Psoas muscle (tissue), 8 donors: ENCODE results near the gene GALR3. TPM values are rescaled to one million over a fixed set of nuclear protein-coding genes. Genes with fewer than 3 reads are reported as not detected.
"Not testable (repeated sequence)": the region's sequence is repeated elsewhere in the genome, so short reads cannot be mapped to it uniquely, and the experiment has no call there.

ENCODE experiments used
- ATAC-seq, 4 donors: fragments of 200-7000 bp; cut with Tn5 transposase; one replicate each; pipeline ENCODE4 v1.9.1; 2020; ENCODE audit warnings: moderate library complexity in 3 of 4, mild to moderate bottlenecking in 2 of 4
- DNase-seq, 2 donors: peaks; one replicate each; pipeline ENCODE4 v3.0.0-alpha.2; 2020
- H3K27ac ChIP-seq: fragments of 200-600 bp; one replicate; pipeline ENCODE4 v1.8.0; 2022
- H3K27me3 ChIP-seq, 3 donors: fragments of 200-600 bp in 1 of 3; one replicate each; pipeline versions ENCODE4 v1.6.1 to v1.8.0; 2013 to 2022; ENCODE audit warnings: low read length in 2 of 3, mild to moderate bottlenecking in 2 of 3, moderate library complexity in 1 of 3; ENCODE audit not compliant: insufficient read depth in 3 of 3
- H3K36me3 ChIP-seq, 2 donors: fragments of 200-600 bp in 1 of 2; one replicate each; pipeline versions ENCODE4 v1.6.1 to v1.8.0; 2013 to 2022; ENCODE audit warnings: low read depth in 1 of 2, mild to moderate bottlenecking in 1 of 2, moderate library complexity in 1 of 2; ENCODE audit not compliant: insufficient read depth in 1 of 2
- H3K4me1 ChIP-seq: fragments of 200-600 bp; one replicate; pipeline ENCODE4 v1.8.0; 2022
- H3K4me3 ChIP-seq: fragments of 200-600 bp; one replicate; pipeline ENCODE4 v1.8.0; 2022; ENCODE audit warnings: mild to moderate bottlenecking
- H3K9me3 ChIP-seq: fragments of 200-600 bp; one replicate; pipeline ENCODE4 v1.8.0; 2022
- WGBS, 3 donors: extraction: QIAGEN DNeasy Blood & Tissue Kit; methylation state at CpG; one replicate each; pipeline versions ENCODE4 v1.1.6 to v1.1.7; 2013; 5-methylcytosine and 5-hydroxymethylcytosine counted together
- intact Hi-C, 2 donors: fragments of 100-400 bp; cut with DNase I; formaldehyde crosslinking; loops; one replicate each; pipeline versions ENCODE4 v1.11.0 to v1.14.2; 2022
- polyA plus RNA-seq, 3 donors: library from polyadenylated mRNA; stranded (reverse); fragments of 200-250 nt; gene quantifications; one replicate each; pipeline ENCODE4 v1.2.3, GENCODE V29; 2013
- total RNA-seq, 4 donors: library from RNA; stranded (reverse); fragmentation: NEBNext Ultra II Directional in 2 of 4; extraction: Animal tissue kit (Norgen Biotek cat#: 25700) in 2 of 4; gene quantifications; one replicate each; pipeline versions ENCODE4 v1.2.1 to v1.2.4, GENCODE V29; 2021 to 2023
- TF ChIP-seq, protein P1 (sequence below): fragments of 200-600 bp; IDR thresholded peaks from one replicate; pipeline ENCODE4 v1.8.0; 2022; ENCODE audit warnings: antibody characterized with exemption
- donor health status: healthy with polysubstance abuse.
- donor health status: DM: no; HTN: no; CAD: no; lungs with moderate emphysema.
- donor health status: Bipolar disorder and iron deficiency.
- donor health status: healthy.
- donor health status: DM: yes; HTN: yes; CAD: no.
- donor health status: DM: no; HTN: no; CAD: no.
- donor health status: DM: no; HTN: no; CAD: no.
- donor health status: DM: yes; HTN: yes; CAD: no.

GALR3 gene
- total and polyA plus RNA-seq, 7 donors: 0.04 to 0.32 TPM; not detected in 5

DNA sequence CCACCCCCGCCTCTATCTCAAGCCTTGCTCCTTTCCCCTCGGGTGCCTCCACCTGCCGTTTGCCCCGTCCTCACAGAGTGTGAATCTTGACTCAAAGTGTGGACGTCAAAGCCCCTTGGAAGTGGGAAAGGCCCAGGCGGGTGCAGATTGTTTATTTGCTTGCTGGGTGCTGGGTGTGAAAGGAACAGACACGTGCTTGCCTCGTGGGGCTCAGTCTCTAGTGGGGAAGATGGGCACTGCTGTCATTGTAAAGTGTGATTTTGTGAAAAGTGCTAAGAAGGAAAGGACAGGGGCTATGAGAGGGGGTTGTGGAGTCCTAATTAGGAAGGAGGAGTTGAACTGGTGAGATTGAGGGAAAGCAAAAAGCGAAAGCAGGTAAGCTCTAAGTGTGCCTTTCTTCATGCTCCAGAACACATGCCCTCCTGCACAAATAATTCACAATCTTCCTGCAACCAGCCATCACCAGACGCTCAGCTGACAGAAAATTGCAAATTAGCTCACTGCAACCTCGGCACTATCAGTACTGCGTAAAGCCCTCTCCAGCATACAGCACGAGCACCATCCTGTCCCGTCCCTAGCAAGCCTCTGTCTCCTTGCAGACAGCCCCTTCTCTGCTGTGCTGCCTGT lies 25.2 kb upstream of the GALR3 start:
- TF ChIP-seq, protein P1, sequence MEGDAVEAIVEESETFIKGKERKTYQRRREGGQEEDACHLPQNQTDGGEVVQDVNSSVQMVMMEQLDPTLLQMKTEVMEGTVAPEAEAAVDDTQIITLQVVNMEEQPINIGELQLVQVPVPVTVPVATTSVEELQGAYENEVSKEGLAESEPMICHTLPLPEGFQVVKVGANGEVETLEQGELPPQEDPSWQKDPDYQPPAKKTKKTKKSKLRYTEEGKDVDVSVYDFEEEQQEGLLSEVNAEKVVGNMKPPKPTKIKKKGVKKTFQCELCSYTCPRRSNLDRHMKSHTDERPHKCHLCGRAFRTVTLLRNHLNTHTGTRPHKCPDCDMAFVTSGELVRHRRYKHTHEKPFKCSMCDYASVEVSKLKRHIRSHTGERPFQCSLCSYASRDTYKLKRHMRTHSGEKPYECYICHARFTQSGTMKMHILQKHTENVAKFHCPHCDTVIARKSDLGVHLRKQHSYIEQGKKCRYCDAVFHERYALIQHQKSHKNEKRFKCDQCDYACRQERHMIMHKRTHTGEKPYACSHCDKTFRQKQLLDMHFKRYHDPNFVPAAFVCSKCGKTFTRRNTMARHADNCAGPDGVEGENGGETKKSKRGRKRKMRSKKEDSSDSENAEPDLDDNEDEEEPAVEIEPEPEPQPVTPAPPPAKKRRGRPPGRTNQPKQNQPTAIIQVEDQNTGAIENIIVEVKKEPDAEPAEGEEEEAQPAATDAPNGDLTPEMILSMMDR: no peak
- ATAC-seq (no peak), DNase-seq (no peak)
- no peaks in the 10 kb centered on the region for H3K27me3 ChIP-seq
- no peaks in the 10 kb centered on the region for H3K36me3 ChIP-seq
- no peaks in the 10 kb centered on the region for H3K9me3 ChIP-seq
- WGBS, 3 donors: 48 to 59% (median 49%) methylated on average over 14 of the region's 14 CpGs
- H3K4me3 ChIP-seq: no peak overlapping the region
- intact Hi-C loops: no loop called here
- peaks cover 4% of the 10 kb centered on the region for H3K4me1 ChIP-seq
- H3K27ac ChIP-seq: no peak overlapping the region

DNA sequence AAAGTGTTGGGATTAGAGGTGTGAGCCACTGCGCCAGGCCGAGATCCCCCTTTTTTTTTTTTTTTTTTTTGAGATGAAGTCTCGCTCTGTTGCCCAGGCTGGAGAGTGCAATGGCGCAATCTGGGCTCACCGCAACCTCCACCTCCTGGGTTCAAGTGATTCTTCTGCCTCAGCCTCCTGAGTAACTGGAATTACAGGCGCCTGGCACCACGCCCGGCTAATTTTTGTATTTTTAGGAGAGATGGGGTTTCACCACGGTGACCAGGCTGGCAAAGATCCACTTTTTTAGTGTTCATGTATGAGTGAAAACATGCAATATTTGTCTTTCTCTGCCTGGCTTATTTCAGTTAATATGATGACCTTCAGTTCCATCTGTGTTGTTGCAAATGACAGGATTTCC lies 23.2 kb upstream of the GALR3 start:
- intact Hi-C loops, H3K27ac ChIP-seq, DNase-seq, ATAC-seq, H3K4me1 ChIP-seq, H3K4me3 ChIP-seq, H3K27me3 ChIP-seq, H3K9me3 ChIP-seq, H3K36me3 ChIP-seq: not testable (repeated sequence)
- WGBS, 3 donors: 74 to 85% (median 79%) methylated on average over 6 to 9 of the region's 9 CpGs

DNA sequence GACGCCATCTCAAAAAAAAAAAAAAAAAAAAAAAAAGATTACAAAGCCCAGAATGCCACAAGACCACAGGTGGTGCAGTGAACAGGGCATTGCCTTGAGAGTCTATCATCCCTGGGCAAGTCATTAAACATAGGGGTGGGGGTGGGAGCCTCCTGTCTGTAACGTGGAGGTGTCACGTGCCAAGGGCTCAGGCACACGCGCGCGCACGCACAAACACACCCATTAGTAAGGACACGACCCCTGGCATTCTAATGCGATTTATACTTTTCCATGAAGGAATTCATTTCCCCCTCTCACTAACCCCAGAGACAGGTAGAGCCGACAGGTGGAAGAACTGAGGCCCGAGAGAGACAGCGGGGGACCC lies 21.3 kb upstream of the GALR3 start:
- Histone ChIP-seq H3K9me3 (no peaks in the 10 kb centered on the region), H3K27ac (no peak overlapping the region), H3K36me3 (no peaks in the 10 kb centered on the region), H3K4me1 (peaks cover 4% of the 10 kb centered on the region), H3K27me3 (no peaks in the 10 kb centered on the region), H3K4me3 (peak overlapping the region; percentile 75)
- TF ChIP-seq, protein P1: no peak
- ATAC-seq (no peak), DNase-seq (no peak)
- intact Hi-C loops: no loop called here
- WGBS, 3 donors: 4 to 7% (median 4%) methylated on average over 12 to 13 of the region's 13 CpGs

DNA sequence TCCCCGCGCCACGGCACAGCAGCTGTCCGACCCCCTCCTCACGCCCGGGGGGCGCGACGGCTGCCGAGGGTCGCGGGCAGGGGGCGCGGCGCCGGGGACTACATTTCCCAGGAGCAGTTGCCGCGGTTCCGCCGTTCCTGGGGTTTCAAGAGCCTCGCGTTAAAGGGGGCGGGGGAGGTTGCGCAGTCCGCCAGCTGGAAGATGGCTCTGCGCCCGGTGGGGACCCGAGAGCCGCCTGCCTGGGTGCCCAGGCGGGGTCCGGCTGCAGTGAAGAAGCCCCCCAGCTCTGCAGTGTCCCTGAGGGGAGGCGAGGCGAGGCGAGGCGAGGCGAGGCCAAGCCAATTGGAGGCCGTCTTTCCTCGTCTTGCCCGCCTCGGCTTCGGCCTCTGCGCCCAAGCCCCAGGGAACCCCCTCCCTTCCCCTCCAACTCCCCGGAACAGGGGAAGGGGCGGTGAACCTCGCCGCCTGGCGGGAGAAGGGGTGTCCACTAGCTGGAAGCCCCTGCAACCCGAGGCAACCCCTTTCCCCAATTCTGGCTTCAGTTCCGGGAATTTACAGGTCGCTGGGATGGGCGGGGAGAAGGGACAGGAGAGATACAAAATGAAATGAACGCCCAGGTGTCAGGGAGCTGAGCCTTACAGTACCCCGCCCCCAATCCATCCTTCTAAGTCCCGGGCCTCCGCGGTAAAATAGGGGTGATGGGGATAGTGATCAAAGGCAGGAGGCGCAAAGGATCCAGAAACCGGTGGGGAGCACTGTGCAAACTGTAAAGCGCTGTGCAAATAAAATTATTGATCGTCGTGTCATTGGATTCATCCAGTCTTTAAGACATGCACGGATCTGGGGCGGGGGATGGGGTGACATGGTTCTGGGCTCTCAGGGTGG lies 20.6 kb upstream of the GALR3 start:
- H3K4me3 ChIP-seq: peak overlapping the region; percentile 75
- intact Hi-C loops: no loop called here
- peaks cover 4% of the 10 kb centered on the region for H3K4me1 ChIP-seq
- H3K27me3 ChIP-seq: no peaks in the 10 kb centered on the region
- no peaks in the 10 kb centered on the region for H3K36me3 ChIP-seq
- WGBS, 3 donors: 6% methylated on average over 53 to 63 of the region's 63 CpGs
- peak in 1 of 4 donors; percentile 9 for ATAC-seq
- H3K9me3 ChIP-seq: no peaks in the 10 kb centered on the region
- no peak overlapping the region for H3K27ac ChIP-seq
- TF ChIP-seq, protein P1: no peak
- DNase-seq: peak; percentile 60 to 78

DNA sequence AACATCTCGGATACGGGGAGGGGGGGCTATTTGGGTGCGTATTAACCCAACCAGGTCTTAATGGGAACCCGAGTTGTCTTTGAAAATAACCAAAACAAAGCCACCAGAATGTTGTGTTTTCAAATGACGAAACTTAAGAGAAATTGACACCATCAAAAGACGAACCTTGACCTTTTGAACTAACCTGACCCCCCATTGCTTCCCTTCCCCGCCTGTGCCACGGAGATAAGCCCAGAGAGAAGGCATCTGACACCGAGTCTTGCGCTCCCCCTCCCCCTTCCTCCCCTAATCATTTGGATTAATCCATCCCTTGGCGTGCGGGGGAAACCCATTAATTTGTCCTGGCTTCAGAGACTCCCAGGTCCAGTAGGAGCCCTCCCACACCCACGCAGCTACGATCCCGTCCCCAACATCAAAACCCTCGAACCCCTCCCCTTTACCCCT lies 20.0 kb upstream of the GALR3 start:
- no peak overlapping the region for H3K27ac ChIP-seq
- intact Hi-C loops: no loop called here
- ATAC-seq (no peak), DNase-seq (no peak)
- H3K27me3 ChIP-seq: no peaks in the 10 kb centered on the region
- TF ChIP-seq, protein P1: no peak
- H3K4me1 ChIP-seq: peaks cover 7% of the 10 kb centered on the region
- peak overlapping the region; percentile 75 for H3K4me3 ChIP-seq
- no peaks in the 10 kb centered on the region for H3K36me3 ChIP-seq
- H3K9me3 ChIP-seq: no peaks in the 10 kb centered on the region
- 53 to 64% (median 59%) methylated on average over 16 of the region's 16 CpGs for WGBS, 3 donors
